IPS-15b (cell line): ENCODE results near the gene CRYZL1.
"Not testable (repeated sequence)": the region's sequence is repeated elsewhere in the genome, so short reads cannot be mapped to it uniquely, and the experiment has no call there.

Experiments
- H3K27me3 ChIP-seq: one replicate; pipeline ENCODE4 v1.6.1; 2013; ENCODE audit warnings: low read length; ENCODE audit not compliant: control insufficient read depth, insufficient read depth
- H3K36me3 ChIP-seq: one replicate; pipeline ENCODE4 v1.6.1; 2013; ENCODE audit warnings: low read length; ENCODE audit not compliant: control insufficient read depth, insufficient read depth
- H3K4me1 ChIP-seq: one replicate; pipeline ENCODE4 v1.6.1; 2013; ENCODE audit warnings: mild to moderate bottlenecking, low read length; ENCODE audit not compliant: control insufficient read depth, insufficient read depth
- H3K4me3 ChIP-seq: one replicate; pipeline ENCODE4 v1.5.1; 2013; ENCODE audit warnings: low read depth, low read length
- H3K9ac ChIP-seq: one replicate; pipeline ENCODE4 v1.6.1; 2013; ENCODE audit warnings: low read depth, mild to moderate bottlenecking, low read length
- H3K9me3 ChIP-seq: one replicate; pipeline ENCODE4 v1.6.1; 2013; ENCODE audit warnings: mild to moderate bottlenecking, low read length; ENCODE audit not compliant: control insufficient read depth, insufficient read depth

The CRYZL1 gene

GRCh38 chr21:33611006-33611744, 30.4 kb downstream of the CRYZL1 start:
- Histone ChIP-seq H3K27me3 (no peaks in the 10 kb centered on the region), H3K9me3 (no peaks in the 10 kb centered on the region), H3K4me1 (no peaks in the 10 kb centered on the region), H3K4me3 (no peak overlapping the region), H3K9ac (no peak overlapping the region), H3K36me3 (peaks cover 4% of the 10 kb centered on the region)

GRCh38 chr21:33608559-33608958, 33.0 kb downstream of the CRYZL1 start:
- Histone ChIP-seq H3K4me1 (no peaks in the 10 kb centered on the region), H3K4me3 (no peak overlapping the region), H3K9ac (no peak overlapping the region), H3K9me3 (no peaks in the 10 kb centered on the region), H3K27me3 (no peaks in the 10 kb centered on the region), H3K36me3 (peaks cover 4% of the 10 kb centered on the region)

- no peaks in the 10 kb centered on the region for H3K4me1 ChIP-seq
- H3K36me3 ChIP-seq: peaks cover 3% of the 10 kb centered on the region
- no peaks in the 10 kb centered on the region for H3K9me3 ChIP-seq
- no peaks in the 10 kb centered on the region for H3K27me3 ChIP-seq
- H3K4me3 ChIP-seq: no peak overlapping the region
- no peak overlapping the region for H3K9ac ChIP-seq
These were observed 43.5 kb downstream of the CRYZL1 start for GRCh38 chr21:33598051-33598450.

- peaks cover 3% of the 10 kb centered on the region for H3K36me3 ChIP-seq
- no peaks in the 10 kb centered on the region for H3K9me3 ChIP-seq
- peaks cover 12% of the 10 kb centered on the region for H3K4me1 ChIP-seq
- peak within 1 kb of the TSS; percentile 89 for H3K4me3 ChIP-seq
- H3K9ac ChIP-seq: peak within 1 kb of the TSS; percentile 87
- no peaks in the 10 kb centered on the region for H3K27me3 ChIP-seq
These were observed 52.8 kb downstream of the CRYZL1 start, which contains the start of gene DONSON for GRCh38 chr21:33588485-33589335. TSS of gene DONSON (minus strand) at chr21:33588684. CDS start at chr21:33588641, 43 bp downstream.

- Histone ChIP-seq H3K4me1 (peaks cover 12% of the 10 kb centered on the region), H3K9me3 (no peaks in the 10 kb centered on the region), H3K9ac (peak overlapping the region; percentile 87), H3K4me3 (peak overlapping the region; percentile 63), H3K36me3 (peaks cover 3% of the 10 kb centered on the region), H3K27me3 (no peaks in the 10 kb centered on the region)
These were observed 53.6 kb downstream of the CRYZL1 start for GRCh38 chr21:33587792-33588484.

- Histone ChIP-seq H3K9ac (no peak overlapping the region), H3K27me3 (no peaks in the 10 kb centered on the region), H3K36me3 (peaks cover 3% of the 10 kb centered on the region), H3K4me1 (peaks cover 12% of the 10 kb centered on the region), H3K9me3 (no peaks in the 10 kb centered on the region), H3K4me3 (peak overlapping the region; percentile 63)
These were observed 54.6 kb downstream of the CRYZL1 start for GRCh38 chr21:33586927-33587326.

GRCh38 chr21:33584455-33584854, 57.1 kb downstream of the CRYZL1 start:
- Histone ChIP-seq H3K4me3 (no peak overlapping the region), H3K9me3 (no peaks in the 10 kb centered on the region), H3K36me3 (peaks cover 3% of the 10 kb centered on the region), H3K27me3 (no peaks in the 10 kb centered on the region), H3K9ac (no peak overlapping the region), H3K4me1 (peaks cover 12% of the 10 kb centered on the region)

- H3K9me3 ChIP-seq: no peaks in the 10 kb centered on the region
- H3K27me3 ChIP-seq: no peaks in the 10 kb centered on the region
- H3K9ac ChIP-seq: no peak overlapping the region
- H3K36me3 ChIP-seq: peaks cover 3% of the 10 kb centered on the region
- H3K4me3 ChIP-seq: no peak overlapping the region
- no peaks in the 10 kb centered on the region for H3K4me1 ChIP-seq
These were observed 62.5 kb downstream of the CRYZL1 start for GRCh38 chr21:33578959-33579542.

GRCh38 chr21:33578214-33578613, 63.3 kb downstream of the CRYZL1 start:
- Histone ChIP-seq H3K9ac (no peak overlapping the region), H3K36me3 (peaks cover 7% of the 10 kb centered on the region), H3K27me3 (no peaks in the 10 kb centered on the region), H3K4me3 (no peak overlapping the region), H3K4me1 (no peaks in the 10 kb centered on the region), H3K9me3 (no peaks in the 10 kb centered on the region)

- not testable (repeated sequence) for H3K36me3 ChIP-seq, H3K4me1 ChIP-seq, H3K4me3 ChIP-seq, H3K9ac ChIP-seq, H3K9me3 ChIP-seq, H3K27me3 ChIP-seq
These were observed 64.8 kb downstream of the CRYZL1 start for GRCh38 chr21:33576741-33577141.

GRCh38 chr21:33572350-33572749, 69.2 kb downstream of the CRYZL1 start:
- H3K4me1 ChIP-seq: no peaks in the 10 kb centered on the region
- H3K4me3 ChIP-seq: no peak overlapping the region
- no peak overlapping the region for H3K9ac ChIP-seq
- H3K36me3 ChIP-seq: peaks cover 7% of the 10 kb centered on the region
- H3K9me3 ChIP-seq: no peaks in the 10 kb centered on the region
- no peaks in the 10 kb centered on the region for H3K27me3 ChIP-seq
